ENCODE data around the gene RINT1.
"Not testable (repeated sequence)": the region's sequence is repeated elsewhere in the genome, so short reads cannot be mapped to it uniquely, and the experiment has no call there.

The RINT1 gene

GRCh38 chr7:105531792-105532671, at the start of gene RINT1:
TSS of gene RINT1 (plus strand) at chr7:105532201. CDS start at chr7:105532316, 115 bp downstream.
- DNase-seq, result peak; percentile 69

DNA sequence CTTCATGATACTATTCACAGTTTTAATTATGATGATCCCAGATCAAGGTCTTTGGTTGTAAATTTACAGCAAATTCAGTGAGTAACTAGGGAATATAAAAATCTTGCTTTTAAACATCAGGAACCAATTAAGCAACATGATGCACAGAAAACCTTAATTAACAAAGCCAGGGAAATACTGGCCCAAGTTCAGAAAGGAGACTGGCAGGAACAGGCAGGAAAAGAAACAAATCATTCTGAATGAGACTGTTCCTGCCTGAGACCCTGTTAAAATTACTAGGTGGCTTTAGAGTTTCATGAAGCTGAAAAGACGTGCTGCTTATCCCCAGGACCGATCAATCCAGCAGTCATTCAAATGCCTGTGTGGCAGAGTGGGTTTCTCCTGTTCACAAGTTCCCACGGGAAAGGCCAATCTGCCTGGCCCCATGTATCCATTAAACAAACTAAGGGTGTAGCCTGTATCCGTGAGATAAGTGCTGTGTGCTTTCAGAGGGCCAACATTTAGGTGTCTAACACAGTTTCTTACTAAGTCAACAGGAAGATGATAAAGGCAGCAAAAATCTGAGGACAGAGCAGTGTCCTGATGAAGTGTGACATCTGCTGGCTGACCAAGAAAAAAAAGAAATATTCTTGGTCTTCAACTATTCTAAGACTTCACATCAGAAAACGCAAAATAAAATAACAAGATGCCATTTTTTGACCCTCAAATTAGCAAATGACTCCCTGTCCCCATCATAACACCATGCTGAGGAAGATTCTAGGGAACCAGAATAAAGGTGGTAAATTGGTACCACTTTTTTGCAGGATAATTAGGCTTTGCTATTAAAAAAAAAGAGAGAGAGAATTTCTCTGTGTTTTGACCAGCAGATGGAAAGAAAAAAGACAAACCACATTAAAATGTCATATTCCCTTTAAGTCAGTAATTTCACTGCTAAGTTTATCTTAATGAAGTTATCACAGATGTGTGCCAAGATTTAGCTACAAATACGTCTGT, 44.1 kb upstream of the RINT1 start:
- peak; percentile 48 for DNase-seq

DNA sequence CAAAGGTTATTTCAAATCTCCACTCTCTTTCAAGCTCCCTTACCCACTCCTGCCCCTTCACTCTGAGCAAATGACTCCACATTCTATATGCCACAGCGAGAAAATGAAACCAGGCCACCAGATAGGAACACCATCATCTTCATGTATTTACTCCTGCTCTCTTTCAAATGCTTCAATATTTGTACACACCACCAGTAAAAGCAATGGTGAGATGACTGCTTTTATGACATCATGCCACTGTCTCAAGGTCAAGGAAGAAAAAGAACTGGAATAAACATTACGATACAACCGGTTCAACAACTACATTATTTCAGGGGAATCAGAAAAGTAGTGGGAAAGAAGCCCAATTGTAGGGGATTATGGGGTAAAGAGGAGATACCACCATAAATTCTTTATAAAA, 42.6 kb upstream of the RINT1 start:
- no peak for DNase-seq

GRCh38 chr7:105493196-105493922, 38.6 kb upstream of the RINT1 start:
- no peak for DNase-seq

DNA sequence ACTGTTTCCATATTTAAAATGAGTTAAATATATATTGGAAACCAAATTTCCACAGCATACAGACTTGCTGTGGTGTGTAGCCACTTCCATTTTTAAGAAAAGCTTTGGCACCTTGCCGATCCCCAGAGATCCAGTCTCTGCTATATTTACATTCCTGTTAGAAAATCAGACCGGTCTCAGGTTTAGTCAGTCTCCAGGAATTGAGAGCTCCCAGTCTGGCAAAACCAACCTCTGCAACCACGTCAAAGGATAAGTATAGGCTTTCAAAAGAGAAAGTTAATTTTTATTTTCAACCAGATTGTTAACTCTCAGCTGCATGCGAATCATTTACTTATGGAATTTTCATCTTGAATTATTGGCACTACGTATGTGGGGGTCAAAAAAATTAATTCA, 38.1 kb upstream of the RINT1 start:
- peak; percentile 8 for DNase-seq

DNA sequence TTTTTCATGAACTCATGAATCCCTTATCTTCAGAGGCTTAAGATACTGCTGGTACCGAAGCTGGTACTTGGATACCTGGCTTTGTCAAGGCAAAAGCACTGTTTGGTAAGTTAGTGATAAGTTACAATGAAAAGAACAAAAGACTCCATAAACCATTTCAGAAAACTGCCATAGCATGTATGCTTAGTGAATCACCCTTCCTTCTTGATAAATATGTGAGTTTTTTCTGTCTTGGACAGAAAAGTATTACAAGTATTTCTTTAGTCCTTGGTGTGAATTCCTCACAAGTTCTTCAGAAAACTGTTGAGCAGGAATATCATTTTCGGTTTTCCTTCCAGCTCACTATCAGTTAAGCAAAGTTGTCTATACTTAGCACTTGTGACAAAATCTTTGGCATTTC, 35.5 kb upstream of the RINT1 start:
- peak; percentile 52 for DNase-seq

DNA sequence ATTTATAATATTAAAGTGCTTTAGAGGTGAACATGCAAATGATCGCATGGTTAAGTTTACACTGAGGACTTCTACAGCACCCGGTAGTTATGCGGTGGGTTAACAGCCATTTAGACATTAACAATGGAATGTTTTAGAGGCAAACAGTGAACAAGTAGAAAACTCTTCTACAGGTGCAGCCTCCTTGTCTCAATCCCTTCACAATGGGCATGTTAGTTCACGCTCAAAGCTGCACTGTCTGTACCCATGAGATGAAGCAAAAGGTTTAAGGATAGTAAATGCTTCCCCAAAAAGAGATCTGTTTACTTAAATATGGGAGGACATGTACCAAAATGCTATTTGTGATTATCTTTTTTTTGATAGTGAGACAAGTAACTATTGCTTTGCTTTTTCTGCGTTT, 35.0 kb upstream of the RINT1 start:
- no peak for DNase-seq

DNA sequence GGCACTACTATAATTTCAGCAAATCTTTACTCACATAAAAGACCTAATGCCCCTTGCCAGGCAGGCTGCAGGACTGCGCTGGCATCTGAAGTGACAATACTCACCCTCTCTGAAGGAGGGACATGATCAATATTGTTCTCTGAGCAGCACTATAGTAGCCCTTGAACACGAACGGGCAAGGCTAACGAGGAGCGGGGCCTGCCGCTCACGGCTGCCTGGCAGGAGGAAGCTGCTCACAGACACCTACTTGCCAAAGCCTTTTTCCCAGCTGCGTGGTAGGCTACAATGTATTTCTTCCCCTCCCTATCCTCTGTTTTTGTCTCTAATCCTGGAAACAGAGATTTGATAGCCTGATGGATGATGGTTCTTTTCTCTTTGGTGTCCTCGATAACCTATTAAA, 29.8 kb upstream of the RINT1 start:
- no peak for DNase-seq

GRCh38 chr7:105512415-105512814, 19.6 kb upstream of the RINT1 start:
- DNase-seq, result no peak

DNA sequence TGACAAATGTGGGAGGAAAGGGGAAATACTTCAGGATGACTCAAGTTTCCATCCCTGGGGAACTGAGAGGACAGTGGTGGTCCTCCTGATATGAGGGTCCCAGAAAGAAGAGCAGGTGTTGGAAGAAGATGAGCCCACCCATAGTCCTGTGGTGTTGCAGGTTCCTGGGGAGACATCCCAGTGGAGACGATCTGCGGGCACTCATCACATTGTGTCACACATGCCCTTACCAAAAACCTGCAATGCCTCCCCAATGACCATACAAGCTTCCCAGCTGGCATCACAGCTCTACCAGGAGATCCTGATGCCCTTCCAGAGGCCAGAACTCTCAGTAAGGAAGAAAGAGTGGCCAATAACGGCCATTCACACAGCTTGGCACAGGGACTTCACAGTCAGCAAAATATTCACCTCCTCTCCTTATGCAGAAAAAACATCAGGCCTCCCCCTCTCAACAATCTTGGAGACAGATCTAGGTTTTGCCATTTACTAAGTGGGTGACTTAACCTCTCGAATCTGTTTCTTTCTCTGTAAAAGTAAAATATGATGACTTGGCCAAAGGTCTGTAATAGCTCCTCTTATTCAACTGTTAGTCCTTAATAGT, 19.0 kb upstream of the RINT1 start:
- no peak for DNase-seq

GRCh38 chr7:105515610-105516009, 16.4 kb upstream of the RINT1 start:
- not testable (repeated sequence) for DNase-seq

- DNase-seq, result no peak
Observed at GRCh38 chr7:105519353-105519752, 12.6 kb upstream of the RINT1 start.

GRCh38 chr7:105520620-105521019, 11.4 kb upstream of the RINT1 start:
- DNase-seq, result not testable (repeated sequence)

- peak; percentile 2 for DNase-seq
Observed at GRCh38 chr7:105521027-105521716, 10.8 kb upstream of the RINT1 start.

GRCh38 chr7:105521717-105522463, 10.1 kb upstream of the RINT1 start, which contains the start of gene PUS7:
TSS of gene PUS7 (minus strand) at chr7:105522271. CDS start at chr7:105508512, 13,759 bp downstream.
- peak; percentile 84 for DNase-seq

- not testable (repeated sequence) for DNase-seq
Observed at GRCh38 chr7:105524423-105524822, 7.6 kb upstream of the RINT1 start.

GRCh38 chr7:105524840-105525239, 7.2 kb upstream of the RINT1 start:
- DNase-seq, result no peak

- not testable (repeated sequence) for DNase-seq
Observed at GRCh38 chr7:105527737-105528136, 4.3 kb upstream of the RINT1 start.

GRCh38 chr7:105530126-105530525, 1.9 kb upstream of the RINT1 start:
- no peak for DNase-seq

DNA sequence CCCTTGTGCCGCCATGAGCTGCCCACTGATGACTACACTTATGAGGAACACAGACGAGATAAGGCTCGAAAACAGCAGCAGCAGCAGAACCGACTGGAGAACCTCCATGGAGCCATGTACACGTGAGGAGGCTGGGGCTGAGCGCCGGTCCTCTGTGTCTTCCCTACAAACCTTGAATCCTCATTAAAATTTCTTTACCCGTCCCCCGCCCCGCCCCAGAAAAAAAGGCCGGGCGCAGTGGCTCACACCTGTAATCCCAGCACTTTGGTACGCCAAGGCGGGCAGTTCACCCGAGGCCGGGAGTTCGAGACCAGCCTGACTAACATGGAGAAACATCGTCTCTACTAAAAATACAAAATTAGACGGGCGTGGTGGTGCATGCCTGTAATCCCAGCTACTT, 1.5 kb upstream of the RINT1 start:
- DNase-seq, result no peak
